Esophagus squamous epithelium (tissue), 4 donors: ENCODE measurements around the gene TXNDC2.

Experiments used
- POLR2A ChIP-seq, 4 donors: fragments of 450-650 bp; IDR thresholded peaks; one replicate each; pipeline ENCODE4 v1.6.1; 2017; ENCODE audit warnings: antibody characterized with exemption in 4 of 4, mild to moderate bottlenecking in 4 of 4, moderate library complexity in 3 of 4
- TF ChIP-seq, protein P1 (sequence below), 6 experiments: fragments of 450-650 bp in 4 of 6; fragments of 200-600 bp in 2 of 6; sonication (generic) in 2 of 6; IDR thresholded peaks; one replicate each; pipeline ENCODE4 v1.5.1; 2016 to 2019; ENCODE audit warnings: antibody characterized with exemption in 6 of 6, mild to moderate bottlenecking in 4 of 6, moderate library complexity in 4 of 6

DNA sequence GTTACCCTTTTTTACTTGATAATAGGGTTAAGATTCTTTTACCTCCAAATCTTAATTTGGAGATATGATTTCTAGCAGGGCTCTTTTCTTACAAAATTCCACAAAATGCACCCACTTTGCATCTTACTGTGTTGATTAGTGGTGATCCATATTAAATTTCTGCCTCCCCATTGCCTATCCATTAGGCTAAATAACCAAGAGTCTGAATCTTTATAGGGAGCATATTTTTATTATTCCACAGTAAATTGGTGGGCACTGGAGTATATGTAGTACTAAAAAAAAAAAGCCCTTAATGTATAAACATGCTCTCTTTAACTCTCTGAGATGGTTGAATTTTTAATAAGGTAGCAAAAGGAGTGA, 8.1 kb upstream of the TXNDC2 start:
- TF ChIP-seq, protein P1, sequence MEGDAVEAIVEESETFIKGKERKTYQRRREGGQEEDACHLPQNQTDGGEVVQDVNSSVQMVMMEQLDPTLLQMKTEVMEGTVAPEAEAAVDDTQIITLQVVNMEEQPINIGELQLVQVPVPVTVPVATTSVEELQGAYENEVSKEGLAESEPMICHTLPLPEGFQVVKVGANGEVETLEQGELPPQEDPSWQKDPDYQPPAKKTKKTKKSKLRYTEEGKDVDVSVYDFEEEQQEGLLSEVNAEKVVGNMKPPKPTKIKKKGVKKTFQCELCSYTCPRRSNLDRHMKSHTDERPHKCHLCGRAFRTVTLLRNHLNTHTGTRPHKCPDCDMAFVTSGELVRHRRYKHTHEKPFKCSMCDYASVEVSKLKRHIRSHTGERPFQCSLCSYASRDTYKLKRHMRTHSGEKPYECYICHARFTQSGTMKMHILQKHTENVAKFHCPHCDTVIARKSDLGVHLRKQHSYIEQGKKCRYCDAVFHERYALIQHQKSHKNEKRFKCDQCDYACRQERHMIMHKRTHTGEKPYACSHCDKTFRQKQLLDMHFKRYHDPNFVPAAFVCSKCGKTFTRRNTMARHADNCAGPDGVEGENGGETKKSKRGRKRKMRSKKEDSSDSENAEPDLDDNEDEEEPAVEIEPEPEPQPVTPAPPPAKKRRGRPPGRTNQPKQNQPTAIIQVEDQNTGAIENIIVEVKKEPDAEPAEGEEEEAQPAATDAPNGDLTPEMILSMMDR (IDR thresholded peaks at IDR 0.05) = no peak
- no peak for TF ChIP-seq POLR2A (IDR thresholded peaks at IDR 0.05)
